Activated CD8-positive, alpha-beta memory T cell treated with anti-CD3 and anti-CD28 coated beads, Interleukin-2, amount 50 U/mL, for 24 hours (primary cell): ENCODE data around the gene PSMC3.

Source experiments
- DNase-seq: peaks from one replicate; pipeline ENCODE4 v3.0.0-alpha.2; 2020; ENCODE audit errors: extremely low read depth

PSMC3 gene

GRCh38 chr11:47394322-47395222, 31.7 kb downstream of the PSMC3 start:
- no peak for DNase-seq

- no peak for DNase-seq
These were observed 32.3 kb downstream of the PSMC3 start for GRCh38 chr11:47394050-47394321.

GRCh38 chr11:47393163-47394049, 32.8 kb downstream of the PSMC3 start:
- DNase-seq: no peak

GRCh38 chr11:47392546-47393162, 33.6 kb downstream of the PSMC3 start:
- no peak for DNase-seq

- DNase-seq: no peak
These were observed 34.4 kb downstream of the PSMC3 start for GRCh38 chr11:47391711-47392432.

GRCh38 chr11:47391077-47391583, 35.1 kb downstream of the PSMC3 start:
- no peak for DNase-seq

- no peak for DNase-seq
These were observed 35.8 kb downstream of the PSMC3 start for GRCh38 chr11:47390422-47390760.

GRCh38 chr11:47389577-47390421, 36.4 kb downstream of the PSMC3 start:
- no peak for DNase-seq

GRCh38 chr11:47388697-47389576, 37.3 kb downstream of the PSMC3 start:
- DNase-seq: no peak

GRCh38 chr11:47387944-47388696, 38.1 kb downstream of the PSMC3 start:
- DNase-seq: no peak

- DNase-seq: no peak
These were observed 41.7 kb downstream of the PSMC3 start for GRCh38 chr11:47384498-47384897.

- DNase-seq: no peak
These were observed 43.2 kb downstream of the PSMC3 start for GRCh38 chr11:47383071-47383470.

- DNase-seq: no peak
These were observed 46.2 kb downstream of the PSMC3 start for GRCh38 chr11:47380078-47380477.

- DNase-seq: no peak
These were observed 46.9 kb downstream of the PSMC3 start for GRCh38 chr11:47379317-47379716.

GRCh38 chr11:47378836-47379170, 47.4 kb downstream of the PSMC3 start:
- no peak for DNase-seq

GRCh38 chr11:47378010-47378835, 48.0 kb downstream of the PSMC3 start, which contains the start of gene SPI1:
Gene SPI1, minus strand, starts transcription at chr11:47378547. Its CDS starts 194 bp downstream, at chr11:47378353.
- no peak for DNase-seq

GRCh38 chr11:47377571-47378009, 48.6 kb downstream of the PSMC3 start:
- no peak for DNase-seq
